PFSK-1 (cell line): Measurements from ENCODE around the gene FKBP1A.

ENCODE experiments used
- FOXP2 ChIP-seq: optimal IDR thresholded peaks from 2 replicates; pipeline ENCODE3; 2011; ENCODE audit warnings: borderline replicate concordance, control low read depth, inconsistent platforms; ENCODE audit not compliant: insufficient read depth; ENCODE audit errors: extremely low read length, extremely low read depth
- POLR2AphosphoS5 ChIP-seq: IDR thresholded peaks from 2 replicates; pipeline ENCODE4 v1.6.1; 2012; ENCODE audit warnings: low read depth, mild to moderate bottlenecking, control low read depth, low read length, moderate library complexity
- SIN3A ChIP-seq: IDR thresholded peaks from 2 replicates; pipeline ENCODE4 v1.6.1; 2012; ENCODE audit warnings: mild to moderate bottlenecking, low read length, moderate library complexity, borderline replicate concordance; ENCODE audit not compliant: insufficient read depth
- TAF1 ChIP-seq: IDR thresholded peaks from 2 replicates; pipeline ENCODE4 v1.6.1; 2012; ENCODE audit warnings: low read length, control low read depth, borderline replicate concordance; ENCODE audit not compliant: insufficient read depth
- TF ChIP-seq, protein P1 (sequence below), 2 experiments: IDR thresholded peaks; 2 replicates each; pipeline versions ENCODE4 v1.6.1 to v1.8.0; 2011 to 2012; ENCODE audit warnings: low read depth in 2 of 2, low read length in 2 of 2, control low read depth in 1 of 2, inconsistent platforms in 1 of 2, mild to moderate bottlenecking in 1 of 2, moderate library complexity in 1 of 2; ENCODE audit not compliant: insufficient read depth in 1 of 2

DNA sequence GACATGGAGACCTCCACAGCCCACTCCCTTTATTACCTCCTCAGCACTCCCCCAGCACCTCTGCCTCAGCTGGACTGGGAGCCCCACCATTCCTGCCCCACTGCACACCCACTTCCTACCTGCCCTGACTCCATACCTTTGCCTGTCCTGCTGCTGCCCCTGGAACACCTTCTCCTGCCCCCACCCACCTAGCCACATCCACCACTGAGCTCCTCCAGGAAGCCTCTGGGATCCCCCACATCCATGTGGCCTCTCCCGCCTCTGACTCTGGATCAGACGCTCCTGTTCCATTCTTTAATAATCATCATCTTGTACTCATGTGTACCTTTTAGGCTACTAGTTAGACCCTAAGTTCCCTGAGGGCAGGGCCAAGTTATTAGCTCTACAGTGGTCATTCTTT is 61.8 kb downstream of the FKBP1A start:
- TF ChIP-seq, protein P1, sequence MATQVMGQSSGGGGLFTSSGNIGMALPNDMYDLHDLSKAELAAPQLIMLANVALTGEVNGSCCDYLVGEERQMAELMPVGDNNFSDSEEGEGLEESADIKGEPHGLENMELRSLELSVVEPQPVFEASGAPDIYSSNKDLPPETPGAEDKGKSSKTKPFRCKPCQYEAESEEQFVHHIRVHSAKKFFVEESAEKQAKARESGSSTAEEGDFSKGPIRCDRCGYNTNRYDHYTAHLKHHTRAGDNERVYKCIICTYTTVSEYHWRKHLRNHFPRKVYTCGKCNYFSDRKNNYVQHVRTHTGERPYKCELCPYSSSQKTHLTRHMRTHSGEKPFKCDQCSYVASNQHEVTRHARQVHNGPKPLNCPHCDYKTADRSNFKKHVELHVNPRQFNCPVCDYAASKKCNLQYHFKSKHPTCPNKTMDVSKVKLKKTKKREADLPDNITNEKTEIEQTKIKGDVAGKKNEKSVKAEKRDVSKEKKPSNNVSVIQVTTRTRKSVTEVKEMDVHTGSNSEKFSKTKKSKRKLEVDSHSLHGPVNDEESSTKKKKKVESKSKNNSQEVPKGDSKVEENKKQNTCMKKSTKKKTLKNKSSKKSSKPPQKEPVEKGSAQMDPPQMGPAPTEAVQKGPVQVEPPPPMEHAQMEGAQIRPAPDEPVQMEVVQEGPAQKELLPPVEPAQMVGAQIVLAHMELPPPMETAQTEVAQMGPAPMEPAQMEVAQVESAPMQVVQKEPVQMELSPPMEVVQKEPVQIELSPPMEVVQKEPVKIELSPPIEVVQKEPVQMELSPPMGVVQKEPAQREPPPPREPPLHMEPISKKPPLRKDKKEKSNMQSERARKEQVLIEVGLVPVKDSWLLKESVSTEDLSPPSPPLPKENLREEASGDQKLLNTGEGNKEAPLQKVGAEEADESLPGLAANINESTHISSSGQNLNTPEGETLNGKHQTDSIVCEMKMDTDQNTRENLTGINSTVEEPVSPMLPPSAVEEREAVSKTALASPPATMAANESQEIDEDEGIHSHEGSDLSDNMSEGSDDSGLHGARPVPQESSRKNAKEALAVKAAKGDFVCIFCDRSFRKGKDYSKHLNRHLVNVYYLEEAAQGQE (IDR thresholded peaks at IDR 0.05; ENCODE audit: insufficient read depth in 1 of 2, low read depth in 2 of 2, low read length in 2 of 2), result no peak
- no peak for TF ChIP-seq TAF1
- TF ChIP-seq POLR2AphosphoS5, result no peak
- no peak for TF ChIP-seq SIN3A
- no peak for TF ChIP-seq FOXP2
